WTC11 (cell line): Measurements from ENCODE around the gene CD79A. TPM values are rescaled to one million over a fixed set of nuclear protein-coding genes. Genes with fewer than 3 reads are reported as not detected.

ENCODE experiments used
- ATAC-seq: fragments of 200-7000 bp; cut with Tn5 transposase; 2 replicates; pipeline ENCODE4 v1.10.0; 2021; ENCODE audit warnings: mild to moderate bottlenecking, moderate library complexity
- CTCF ChIA-PET: fragments of 300-600 bp; sonication (Branson Sonifier 250); formaldehyde crosslinking; loops from one replicate; lab custom pipeline; 2021; ENCODE audit warnings: antibody characterized with exemption; lab: Charles Lee
- POLR2A ChIA-PET: fragments of 350-600 bp; sonication (Branson Sonifier 250); formaldehyde crosslinking; loops from one replicate; lab custom pipeline; 2021; ENCODE audit warnings: antibody characterized with exemption; lab: Charles Lee
- DNase-seq: peaks from one replicate; pipeline ENCODE4 v3.0.0; 2021; ENCODE audit warnings: low spot score
- H3K27ac Mint-ChIP-seq: 2 replicates; pipeline ENCODE4 v1.8.0; 2021; ENCODE audit warnings: mixed read lengths
- H3K27me3 Mint-ChIP-seq: 2 replicates; pipeline ENCODE4 v1.8.0; 2021; ENCODE audit warnings: low read depth, mild to moderate bottlenecking, moderate library complexity, mixed read lengths
- H3K36me3 Mint-ChIP-seq: 2 replicates; pipeline ENCODE4 v1.8.0; 2021; ENCODE audit warnings: mixed read lengths
- H3K4me1 Mint-ChIP-seq: 2 replicates; pipeline ENCODE4 v1.8.0; 2022; ENCODE audit warnings: mixed read lengths
- H3K4me3 Mint-ChIP-seq: 2 replicates; pipeline ENCODE4 v1.8.0; 2021; ENCODE audit warnings: mild to moderate bottlenecking, moderate library complexity, mixed read lengths
- H3K9me3 Mint-ChIP-seq: 2 replicates; pipeline ENCODE4 v1.8.0; 2021; ENCODE audit warnings: mixed read lengths
- ATF1 ChIP-seq: sonication (generic); formaldehyde crosslinking; IDR thresholded peaks from 2 replicates; pipeline ENCODE4 v1.8.1; 2023; ENCODE audit warnings: mild to moderate bottlenecking, moderate library complexity, missing genetic modification reagents
- CDX4 ChIP-seq: fragments of 250-450 bp; sonication (Bioruptor Pico); IDR thresholded peaks from 2 replicates; pipeline ENCODE4 v1.9.0; 2021; ENCODE audit warnings: moderate library complexity, mild to moderate bottlenecking, inconsistent platforms, borderline replicate concordance
- CTCF ChIP-seq: fragments of 200-600 bp; IDR thresholded peaks from 2 replicates; pipeline ENCODE4 v1.8.0; 2022; ENCODE audit warnings: antibody characterized with exemption
- E2F4 ChIP-seq: sonication (generic); formaldehyde crosslinking; IDR thresholded peaks from 2 replicates; pipeline ENCODE4 v1.8.1; 2022; ENCODE audit warnings: low read depth, mild to moderate bottlenecking, moderate library complexity, missing genetic modification reagents, borderline replicate concordance
- E2F5 ChIP-seq: sonication (generic); formaldehyde crosslinking; IDR thresholded peaks from 2 replicates; pipeline ENCODE4 v1.8.1; 2022; ENCODE audit warnings: mild to moderate bottlenecking, moderate library complexity, missing genetic modification reagents
- ETV6 ChIP-seq: sonication (generic); formaldehyde crosslinking; IDR thresholded peaks from 2 replicates; pipeline ENCODE4 v1.8.1; 2022; ENCODE audit warnings: mild to moderate bottlenecking, missing genetic modification reagents
- FOXK1 ChIP-seq: sonication (generic); formaldehyde crosslinking; IDR thresholded peaks from 2 replicates; pipeline ENCODE4 v1.8.0; 2022; ENCODE audit warnings: mild to moderate bottlenecking, moderate library complexity, missing genetic modification reagents
- FOXP1 ChIP-seq: sonication (generic); formaldehyde crosslinking; IDR thresholded peaks from 2 replicates; pipeline ENCODE4 v1.8.0; 2022; ENCODE audit warnings: missing genetic modification reagents, mild to moderate bottlenecking, moderate library complexity, borderline replicate concordance
- GABPB1 ChIP-seq: sonication (generic); formaldehyde crosslinking; IDR thresholded peaks from 2 replicates; pipeline ENCODE4 v1.8.1; 2023; ENCODE audit warnings: mild to moderate bottlenecking, missing genetic modification reagents
- MXD4 ChIP-seq: fragments of 250-450 bp; sonication (Bioruptor Pico); IDR thresholded peaks from 2 replicates; pipeline ENCODE4 v1.8.0; 2021; ENCODE audit warnings: mild to moderate bottlenecking, moderate library complexity, borderline replicate concordance
- NFATC4 ChIP-seq: fragments of 250-450 bp; sonication (Bioruptor Pico); IDR thresholded peaks from 2 replicates; pipeline ENCODE4 v1.9.0; 2021; ENCODE audit warnings: mild to moderate bottlenecking
- NR1H2 ChIP-seq: sonication (generic); formaldehyde crosslinking; IDR thresholded peaks from 2 replicates; pipeline ENCODE4 v1.9.0; 2021; ENCODE audit warnings: mild to moderate bottlenecking, moderate library complexity, missing genetic modification reagents
- OVOL2 ChIP-seq: fragments of 250-450 bp; sonication (Bioruptor Pico); IDR thresholded peaks from 2 replicates; pipeline ENCODE4 v1.9.0; 2021; ENCODE audit warnings: mild to moderate bottlenecking, borderline replicate concordance
- RELA ChIP-seq: sonication (generic); formaldehyde crosslinking; IDR thresholded peaks from 2 replicates; pipeline ENCODE4 v1.8.1; 2022; ENCODE audit warnings: missing genetic modification reagents, mild to moderate bottlenecking, borderline replicate concordance
- SMAD3 ChIP-seq: sonication (generic); formaldehyde crosslinking; IDR thresholded peaks from 2 replicates; pipeline ENCODE4 v1.8.0; 2022; ENCODE audit warnings: missing genetic modification reagents, mild to moderate bottlenecking, borderline replicate concordance
- SOX15 ChIP-seq: fragments of 250-450 bp; sonication (Bioruptor Pico); IDR thresholded peaks from 2 replicates; pipeline ENCODE4 v1.9.0; 2021; ENCODE audit warnings: mild to moderate bottlenecking
- STAT6 ChIP-seq: sonication (generic); formaldehyde crosslinking; conservative IDR thresholded peaks from 2 replicates; pipeline ENCODE4 v1.8.1; 2023; ENCODE audit warnings: mild to moderate bottlenecking, low read depth, missing genetic modification reagents, moderate library complexity
- USF2 ChIP-seq: sonication (generic); formaldehyde crosslinking; IDR thresholded peaks from 2 replicates; pipeline ENCODE4 v1.8.1; 2023; ENCODE audit warnings: mild to moderate bottlenecking, missing genetic modification reagents, moderate library complexity
- ZMAT4 ChIP-seq: fragments of 250-450 bp; sonication (Bioruptor Pico); IDR thresholded peaks from 2 replicates; pipeline ENCODE4 v1.9.0; 2021; ENCODE audit warnings: mild to moderate bottlenecking
- ZNF121 ChIP-seq: sonication (generic); formaldehyde crosslinking; IDR thresholded peaks from 2 replicates; pipeline ENCODE4 v1.8.0; 2023; ENCODE audit warnings: missing genetic modification reagents
- ZNF263 ChIP-seq: sonication (generic); formaldehyde crosslinking; IDR thresholded peaks from 2 replicates; pipeline ENCODE4 v1.8.1; 2022; ENCODE audit warnings: low read depth, mild to moderate bottlenecking, moderate library complexity, missing genetic modification reagents
- ZNF317 ChIP-seq: sonication (generic); formaldehyde crosslinking; IDR thresholded peaks from 2 replicates; pipeline ENCODE4 v1.8.1; 2023; ENCODE audit warnings: low read depth, mild to moderate bottlenecking, moderate library complexity, missing genetic modification reagents, borderline replicate concordance
- ZNF396 ChIP-seq: fragments of 250-450 bp; sonication (Bioruptor Pico); IDR thresholded peaks from 2 replicates; pipeline ENCODE4 v1.8.0; 2021; ENCODE audit warnings: mild to moderate bottlenecking, moderate library complexity, borderline replicate concordance
- ZNF425 ChIP-seq: fragments of 250-450 bp; sonication (Bioruptor Pico); conservative IDR thresholded peaks from 2 replicates; pipeline ENCODE4 v1.9.0; 2021; ENCODE audit warnings: mild to moderate bottlenecking
- ZNF671 ChIP-seq: fragments of 250-450 bp; sonication (Bioruptor Pico); IDR thresholded peaks from 2 replicates; pipeline ENCODE4 v1.8.0; 2021; ENCODE audit warnings: mild to moderate bottlenecking
- total RNA-seq: library from RNA; stranded (reverse); gene quantifications from 3 replicates; pipeline ENCODE4 v1.2.3, GENCODE V29; 2021

Gene CD79A
- total RNA-seq, 1 experiment from 2014 or later, result 0.42 TPM

- TF ChIP-seq ETV6 (CRISPR knock-in tag), result no peak
- no peak for TF ChIP-seq CTCF
- TF ChIP-seq E2F5, result no peak
- peak; percentile 68 for TF ChIP-seq ZNF671
- TF ChIP-seq ZNF263 (CRISPR knock-in tag), result no peak
- no peak for TF ChIP-seq FOXK1 (CRISPR knock-in tag)
- TF ChIP-seq RELA, result no peak
- TF ChIP-seq FOXP1 (CRISPR knock-in tag), result no peak
Measured at GRCh38 chr19:41871573-41872383, 5.3 kb upstream of the CD79A start (continued).

- Mint-ChIP-seq H3K27me3 (peaks cover 6% of the 10 kb centered on the region), H3K4me1 (peaks cover 11% of the 10 kb centered on the region), H3K4me3 (no peak overlapping the region), H3K36me3 (peaks cover 41% of the 10 kb centered on the region), H3K27ac (peak overlapping the region; percentile 91), H3K9me3 (no peaks in the 10 kb centered on the region)
- ChIA-PET CTCF (interaction anchor here (0.8 to 3.7 kb wide), 19 partner anchors 10 to 222 kb away, joined by 3 to 46 read pairs (median 5); partner anchors contain the start of genes ARHGEF1, ERFL, RABAC1 and RPS19), POLR2A (interaction anchor here (0.6 to 4.3 kb wide), 7 partner anchors 9 to 86 kb away, joined by 3 to 30 read pairs (median 7); partner anchors contain the start of genes ARHGEF1, RABAC1 and RPS19)
- DNase-seq, result no peak
- peak; percentile 3 for ATAC-seq
- no peak for TF ChIP-seq USF2 (CRISPR knock-in tag)
- no peak for TF ChIP-seq MXD4 (CRISPR knock-in tag)
- no peak for TF ChIP-seq OVOL2 (CRISPR knock-in tag)
- no peak for TF ChIP-seq ZNF121 (CRISPR knock-in tag)
- 0 out of 2 replicates have a peak, but pooled peaks have one; percentile 56 for TF ChIP-seq SMAD3 (CRISPR knock-in tag)
- peak; percentile 75 for TF ChIP-seq ZNF425 (CRISPR knock-in tag)
- no peak for TF ChIP-seq CDX4 (CRISPR knock-in tag)
- no peak for TF ChIP-seq GABPB1 (CRISPR knock-in tag)
- no peak for TF ChIP-seq ZNF317 (CRISPR knock-in tag)
- peak; percentile 67 for TF ChIP-seq FOXP1 (CRISPR knock-in tag)
- no peak for TF ChIP-seq E2F4
- peak; percentile 3; the same call in 1 of the 2 replicates for TF ChIP-seq NFATC4
- TF ChIP-seq SOX15, result no peak
- no peak for TF ChIP-seq ZNF396
- TF ChIP-seq STAT6 (CRISPR knock-in tag), result no peak
- peak; percentile 29; the same call in 1 of the 2 replicates for TF ChIP-seq ZMAT4 (CRISPR knock-in tag)
- TF ChIP-seq ATF1 (CRISPR knock-in tag), result no peak
- no peak for TF ChIP-seq NR1H2 (CRISPR knock-in tag)
Measured at GRCh38 chr19:41872384-41872774, 4.7 kb upstream of the CD79A start.
